SU-DHL-6 (cell line): ENCODE data around the gene ACVR2A.

Experiments used
- H2AFZ ChIP-seq: fragments of 200-600 bp; sonication (generic); 2 replicates; pipeline ENCODE4 v1.6.1; 2014; ENCODE audit warnings: low read depth, mild to moderate bottlenecking, moderate library complexity, mixed read lengths, antibody characterized with exemption, low read length; ENCODE audit not compliant: severe bottlenecking
- H3F3A ChIP-seq: fragments of 200-600 bp; shearing (Covaris generic); 2 replicates; pipeline ENCODE4 v1.6.0; 2016; ENCODE audit warnings: antibody characterized with exemption, mild to moderate bottlenecking; ENCODE audit not compliant: insufficient read depth
- H3K27ac ChIP-seq: fragments of 200-600 bp; sonication (generic); 2 replicates; pipeline ENCODE4 v1.5.1; 2016; ENCODE audit warnings: low read depth, mild to moderate bottlenecking, low read length, moderate library complexity, mixed read lengths
- H3K27me3 ChIP-seq: fragments of 200-600 bp; sonication (generic), shearing (Covaris generic); 2 replicates; pipeline ENCODE4 v1.6.0; 2014; ENCODE audit warnings: mild to moderate bottlenecking, low read length
- H3K36me3 ChIP-seq: fragments of 200-600 bp; sonication (generic); 2 replicates; pipeline ENCODE4 v1.6.1; 2014; ENCODE audit warnings: mild to moderate bottlenecking, low read length, mixed read lengths
- H3K4me2 ChIP-seq: fragments of 300-600, 200-600 bp; shearing (Covaris generic), sonication (generic); 2 replicates; pipeline ENCODE4 v1.6.0; 2014; ENCODE audit warnings: low read length, low read depth, mild to moderate bottlenecking; ENCODE audit not compliant: poor library complexity, severe bottlenecking
- H3K4me3 ChIP-seq: fragments of 200-600 bp; sonication (generic); 2 replicates; pipeline ENCODE4 v1.5.1; 2014; ENCODE audit warnings: antibody characterized with exemption, low read length, mild to moderate bottlenecking, mixed read lengths; ENCODE audit not compliant: insufficient read depth, poor library complexity, severe bottlenecking
- H3K79me2 ChIP-seq: fragments of 200-600 bp; sonication (generic); 2 replicates; pipeline ENCODE4 v1.6.1; 2014; ENCODE audit warnings: mild to moderate bottlenecking, low read length, moderate library complexity; ENCODE audit not compliant: insufficient read depth
- H3K9ac ChIP-seq: fragments of 200-600 bp; sonication (generic); 2 replicates; pipeline ENCODE4 v1.7.0; 2014; ENCODE audit warnings: mild to moderate bottlenecking, low read length
- H3K9me2 ChIP-seq: fragments of 200-600 bp; sonication (generic); replicated peaks from 2 replicates; pipeline ENCODE4 v1.6.1; 2014; ENCODE audit warnings: low read length; ENCODE audit not compliant: insufficient read depth
- H3K9me3 ChIP-seq: fragments of 200-600 bp; sonication (generic); 2 replicates; pipeline ENCODE4 v1.6.1; 2014; ENCODE audit warnings: low read length, mixed read lengths; ENCODE audit not compliant: insufficient read depth
- H4K20me1 ChIP-seq: fragments of 200-600 bp; sonication (generic); 2 replicates; pipeline ENCODE4 v1.6.1; 2014; ENCODE audit warnings: low read depth, mild to moderate bottlenecking, antibody characterized with exemption, low read length, moderate library complexity, mixed read lengths
- EZH2phosphoT487 ChIP-seq: fragments of 200-600 bp; sonication (generic), shearing (Covaris generic); conservative IDR thresholded peaks from 2 replicates; pipeline ENCODE4 v1.6.1; 2018; ENCODE audit warnings: mild to moderate bottlenecking, antibody characterized with exemption, low read length, moderate library complexity, mixed read lengths
- TF ChIP-seq, protein P1 (sequence below): fragments of 200-600 bp; sonication (generic); IDR thresholded peaks from one replicate; pipeline ENCODE4 v1.5.1; 2017; ENCODE audit warnings: antibody characterized with exemption, mild to moderate bottlenecking, low read length, moderate library complexity; ENCODE audit not compliant: insufficient read depth, poor library complexity, severe bottlenecking

Gene ACVR2A

GRCh38 chr2:147862859-147863516 is 18.2 kb downstream of the ACVR2A start:
- Histone ChIP-seq H3K4me2 (no peak overlapping the region), H3K9me3 (no peaks in the 10 kb centered on the region), H3K27me3 (no peaks in the 10 kb centered on the region), H3F3A (no peaks in the 10 kb centered on the region), H3K4me3 (no peak overlapping the region), H4K20me1 (no peaks in the 10 kb centered on the region), H2AFZ (no peak overlapping the region), H3K79me2 (no peaks in the 10 kb centered on the region), H3K36me3 (no peaks in the 10 kb centered on the region), H3K9me2 (no peaks in the 10 kb centered on the region), H3K27ac (no peak overlapping the region), H3K9ac (no peak overlapping the region)
- TF ChIP-seq EZH2phosphoT487, result no peak
- TF ChIP-seq, protein P1, sequence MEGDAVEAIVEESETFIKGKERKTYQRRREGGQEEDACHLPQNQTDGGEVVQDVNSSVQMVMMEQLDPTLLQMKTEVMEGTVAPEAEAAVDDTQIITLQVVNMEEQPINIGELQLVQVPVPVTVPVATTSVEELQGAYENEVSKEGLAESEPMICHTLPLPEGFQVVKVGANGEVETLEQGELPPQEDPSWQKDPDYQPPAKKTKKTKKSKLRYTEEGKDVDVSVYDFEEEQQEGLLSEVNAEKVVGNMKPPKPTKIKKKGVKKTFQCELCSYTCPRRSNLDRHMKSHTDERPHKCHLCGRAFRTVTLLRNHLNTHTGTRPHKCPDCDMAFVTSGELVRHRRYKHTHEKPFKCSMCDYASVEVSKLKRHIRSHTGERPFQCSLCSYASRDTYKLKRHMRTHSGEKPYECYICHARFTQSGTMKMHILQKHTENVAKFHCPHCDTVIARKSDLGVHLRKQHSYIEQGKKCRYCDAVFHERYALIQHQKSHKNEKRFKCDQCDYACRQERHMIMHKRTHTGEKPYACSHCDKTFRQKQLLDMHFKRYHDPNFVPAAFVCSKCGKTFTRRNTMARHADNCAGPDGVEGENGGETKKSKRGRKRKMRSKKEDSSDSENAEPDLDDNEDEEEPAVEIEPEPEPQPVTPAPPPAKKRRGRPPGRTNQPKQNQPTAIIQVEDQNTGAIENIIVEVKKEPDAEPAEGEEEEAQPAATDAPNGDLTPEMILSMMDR, result no peak

DNA sequence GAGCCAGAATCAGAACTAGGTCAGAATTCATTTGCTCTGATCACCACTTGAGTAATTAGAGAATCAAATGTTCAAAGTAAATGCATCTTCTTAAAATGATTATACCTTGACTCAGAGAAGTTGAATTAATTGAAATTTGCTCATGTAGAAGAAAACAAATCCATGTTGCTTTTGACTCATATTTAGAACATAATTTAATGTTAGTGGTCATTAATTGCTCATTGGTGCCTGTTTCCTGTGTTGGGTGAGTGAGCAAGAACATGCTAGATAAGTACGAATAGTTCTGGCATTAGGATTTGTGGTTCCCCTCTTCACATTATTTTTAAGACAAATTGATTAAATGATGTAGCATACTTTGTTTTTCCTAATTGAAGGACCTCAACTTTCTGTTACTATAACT is 19.0 kb downstream of the ACVR2A start:
- H3K27me3 ChIP-seq, result no peaks in the 10 kb centered on the region
- no peaks in the 10 kb centered on the region for H3K36me3 ChIP-seq
- H3K27ac ChIP-seq, result no peak overlapping the region
- no peak overlapping the region for H3K9ac ChIP-seq
- H3K4me2 ChIP-seq, result no peak overlapping the region
- no peak overlapping the region for H2AFZ ChIP-seq
- H3K79me2 ChIP-seq, result no peaks in the 10 kb centered on the region
- no peaks in the 10 kb centered on the region for H3K9me3 ChIP-seq
- TF ChIP-seq, protein P1, result no peak
- H3K9me2 ChIP-seq, result no peaks in the 10 kb centered on the region
- H4K20me1 ChIP-seq, result no peaks in the 10 kb centered on the region
- H3F3A ChIP-seq, result no peaks in the 10 kb centered on the region
- H3K4me3 ChIP-seq, result no peak overlapping the region

GRCh38 chr2:147865560-147865959 is 20.7 kb downstream of the ACVR2A start:
- Histone ChIP-seq H3K9ac (no peak overlapping the region), H3K27ac (no peak overlapping the region), H2AFZ (no peak overlapping the region), H3K79me2 (no peaks in the 10 kb centered on the region), H3K27me3 (no peaks in the 10 kb centered on the region), H4K20me1 (no peaks in the 10 kb centered on the region), H3K4me3 (no peak overlapping the region), H3K4me2 (no peak overlapping the region), H3F3A (no peaks in the 10 kb centered on the region), H3K9me2 (no peaks in the 10 kb centered on the region), H3K36me3 (no peaks in the 10 kb centered on the region), H3K9me3 (no peaks in the 10 kb centered on the region)
- TF ChIP-seq EZH2phosphoT487, result no peak
- TF ChIP-seq, protein P1, result no peak
